ENCODE measurements around the gene CAMTA1. TPM values are rescaled to one million over a fixed set of nuclear protein-coding genes. Genes with fewer than 3 reads are reported as not detected.

CAMTA1 gene
- total and polyA plus RNA-seq, 4 donors, result 90.5 to 236 (median 195) TPM

GRCh38 chr1:7558921-7559869, 773.9 kb downstream of the CAMTA1 start:
- no peak overlapping the region for H3K4me3 ChIP-seq (ENCODE audit: low read depth, low read length)
- H3K27me3 ChIP-seq (ENCODE audit: control insufficient read depth, insufficient read depth, low read length), result no peaks in the 10 kb centered on the region
- H3K36me3 ChIP-seq (ENCODE audit: control insufficient read depth, insufficient read depth, low read length), result peaks cover 8% of the 10 kb centered on the region
- peaks cover 48% of the 10 kb centered on the region for H3K4me1 ChIP-seq (ENCODE audit: control insufficient read depth, insufficient read depth, low read length)
- no peak overlapping the region for H3K27ac ChIP-seq (ENCODE audit: low read depth, low read length)
- DNase-seq (ENCODE audit: low read depth in 4 of 6, low spot score in 6 of 6), result peak in 2 of 6 donors; percentile 62 to 65
- WGBS (ENCODE audit: insufficient coverage), result 57% methylated on average over 21 of the region's 24 CpGs
- no peaks in the 10 kb centered on the region for H3K9me3 ChIP-seq (ENCODE audit: control insufficient read depth, insufficient read depth, low read length)

DNA sequence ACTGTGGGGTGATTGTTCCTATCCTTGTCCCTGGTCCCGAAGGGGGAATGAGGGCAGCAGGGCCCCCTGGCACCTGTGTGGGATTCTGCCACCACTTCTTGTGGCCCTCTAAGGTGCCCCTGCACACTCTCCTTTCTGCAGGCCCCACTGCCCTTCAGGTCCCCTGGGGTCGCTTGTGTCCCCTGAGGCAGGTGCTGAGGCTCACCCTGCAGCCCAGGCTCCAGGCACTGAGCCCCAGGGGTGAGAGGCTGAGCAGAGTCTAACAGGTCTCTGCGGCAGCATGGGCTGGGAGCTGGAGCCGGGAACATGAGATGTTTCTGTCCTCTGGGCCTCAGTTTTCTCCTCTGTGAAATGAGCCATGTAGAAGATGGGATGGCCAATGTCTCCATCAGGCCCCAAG, 774.9 kb downstream of the CAMTA1 start:
- Histone ChIP-seq H3K9me3 (ENCODE audit: control insufficient read depth, insufficient read depth, low read length) (no peaks in the 10 kb centered on the region), H3K36me3 (ENCODE audit: control insufficient read depth, insufficient read depth, low read length) (peaks cover 12% of the 10 kb centered on the region), H3K4me1 (ENCODE audit: control insufficient read depth, insufficient read depth, low read length) (peaks cover 44% of the 10 kb centered on the region), H3K27me3 (ENCODE audit: control insufficient read depth, insufficient read depth, low read length) (no peaks in the 10 kb centered on the region), H3K4me3 (ENCODE audit: low read depth, low read length) (no peak overlapping the region), H3K27ac (ENCODE audit: low read depth, low read length) (no peak overlapping the region)
- no peak for DNase-seq (ENCODE audit: low read depth in 4 of 6, low spot score in 6 of 6)
- 94% methylated on average over 4 of the region's 4 CpGs for WGBS (ENCODE audit: insufficient coverage)

DNA sequence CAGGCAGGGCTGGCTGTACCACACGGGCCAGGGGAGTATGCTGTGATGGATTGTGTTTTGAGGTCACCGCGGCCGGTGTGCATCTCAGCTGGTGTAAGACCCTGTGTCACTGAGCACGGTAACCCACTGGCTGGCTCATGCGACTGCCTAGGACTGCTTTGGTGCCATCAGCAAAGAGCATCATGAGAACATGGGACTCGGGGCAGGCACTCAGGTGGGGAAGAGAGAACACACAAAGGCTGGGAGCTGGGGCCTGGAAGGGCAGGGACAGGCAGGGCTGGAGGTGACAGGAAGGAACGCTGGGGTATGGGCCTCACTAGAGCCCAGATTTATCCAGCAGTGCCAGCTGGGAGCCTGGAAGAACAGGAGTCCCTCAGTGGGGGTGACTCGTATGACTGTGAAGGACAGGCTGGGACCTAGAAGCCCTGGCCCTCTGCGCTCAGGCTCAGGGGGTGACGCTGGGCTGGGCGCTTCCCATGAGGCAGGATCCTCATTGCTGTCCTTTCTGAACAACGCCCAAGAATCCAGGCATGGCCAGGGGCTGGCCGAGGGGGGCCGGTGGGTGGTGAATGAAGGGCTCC, 775.4 kb downstream of the CAMTA1 start:
- no peak for DNase-seq (ENCODE audit: low read depth in 4 of 6, low spot score in 6 of 6)
- peaks cover 44% of the 10 kb centered on the region for H3K4me1 ChIP-seq (ENCODE audit: control insufficient read depth, insufficient read depth, low read length)
- H3K9me3 ChIP-seq (ENCODE audit: control insufficient read depth, insufficient read depth, low read length), result no peaks in the 10 kb centered on the region
- H3K27me3 ChIP-seq (ENCODE audit: control insufficient read depth, insufficient read depth, low read length), result no peaks in the 10 kb centered on the region
- H3K27ac ChIP-seq (ENCODE audit: low read depth, low read length), result no peak overlapping the region
- H3K4me3 ChIP-seq (ENCODE audit: low read depth, low read length), result no peak overlapping the region
- peaks cover 15% of the 10 kb centered on the region for H3K36me3 ChIP-seq (ENCODE audit: control insufficient read depth, insufficient read depth, low read length)
- WGBS (ENCODE audit: insufficient coverage), result 96% methylated on average over 15 of the region's 15 CpGs

- Histone ChIP-seq H3K4me1 (ENCODE audit: control insufficient read depth, insufficient read depth, low read length) (peaks cover 44% of the 10 kb centered on the region), H3K27ac (ENCODE audit: low read depth, low read length) (no peak overlapping the region), H3K4me3 (ENCODE audit: low read depth, low read length) (no peak overlapping the region), H3K9me3 (ENCODE audit: control insufficient read depth, insufficient read depth, low read length) (no peaks in the 10 kb centered on the region), H3K36me3 (ENCODE audit: control insufficient read depth, insufficient read depth, low read length) (peaks cover 14% of the 10 kb centered on the region), H3K27me3 (ENCODE audit: control insufficient read depth, insufficient read depth, low read length) (no peaks in the 10 kb centered on the region)
- no peak for DNase-seq (ENCODE audit: low read depth in 4 of 6, low spot score in 6 of 6)
- 73% methylated on average over 16 of the region's 16 CpGs for WGBS (ENCODE audit: insufficient coverage)
These were observed 776.2 kb downstream of the CAMTA1 start for GRCh38 chr1:7561331-7561921.

- Histone ChIP-seq H3K4me1 (ENCODE audit: control insufficient read depth, insufficient read depth, low read length) (peaks cover 42% of the 10 kb centered on the region), H3K27me3 (ENCODE audit: control insufficient read depth, insufficient read depth, low read length) (no peaks in the 10 kb centered on the region), H3K4me3 (ENCODE audit: low read depth, low read length) (no peak overlapping the region), H3K27ac (ENCODE audit: low read depth, low read length) (no peak overlapping the region), H3K9me3 (ENCODE audit: control insufficient read depth, insufficient read depth, low read length) (no peaks in the 10 kb centered on the region), H3K36me3 (ENCODE audit: control insufficient read depth, insufficient read depth, low read length) (peaks cover 12% of the 10 kb centered on the region)
- 71% methylated on average over 20 of the region's 26 CpGs for WGBS (ENCODE audit: insufficient coverage)
- no peak for DNase-seq (ENCODE audit: low read depth in 4 of 6, low spot score in 6 of 6)
These were observed 776.9 kb downstream of the CAMTA1 start for GRCh38 chr1:7561936-7562728.

- peaks cover 12% of the 10 kb centered on the region for H3K36me3 ChIP-seq (ENCODE audit: control insufficient read depth, insufficient read depth, low read length)
- DNase-seq (ENCODE audit: low read depth in 4 of 6, low spot score in 6 of 6), result no peak
- no peaks in the 10 kb centered on the region for H3K27me3 ChIP-seq (ENCODE audit: control insufficient read depth, insufficient read depth, low read length)
- 78% methylated on average over 15 of the region's 21 CpGs for WGBS (ENCODE audit: insufficient coverage)
- H3K4me1 ChIP-seq (ENCODE audit: control insufficient read depth, insufficient read depth, low read length), result peaks cover 33% of the 10 kb centered on the region
- H3K27ac ChIP-seq (ENCODE audit: low read depth, low read length), result no peak overlapping the region
- no peaks in the 10 kb centered on the region for H3K9me3 ChIP-seq (ENCODE audit: control insufficient read depth, insufficient read depth, low read length)
- H3K4me3 ChIP-seq (ENCODE audit: low read depth, low read length), result no peak overlapping the region
These were observed 777.7 kb downstream of the CAMTA1 start for GRCh38 chr1:7562729-7563605.

DNA sequence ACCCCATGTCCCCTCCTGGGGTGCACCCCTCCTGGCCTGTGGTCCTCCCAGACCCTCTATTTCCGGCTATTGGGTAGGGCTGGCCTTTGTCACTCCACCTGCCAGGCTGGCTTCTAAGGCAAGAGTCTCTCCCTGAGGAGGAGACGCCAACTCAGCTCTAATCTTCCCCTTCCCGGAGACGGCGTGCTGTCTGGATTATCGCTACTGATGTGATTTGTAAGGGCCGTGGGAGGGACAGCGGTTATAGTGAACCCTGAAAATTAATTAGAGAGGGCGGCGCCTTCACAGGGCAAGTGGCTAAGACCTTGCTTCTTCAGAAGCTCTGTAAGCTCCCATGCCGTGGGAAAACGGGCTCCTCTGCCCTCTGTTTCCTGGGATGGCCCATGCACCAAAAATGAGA, 778.9 kb downstream of the CAMTA1 start:
- Histone ChIP-seq H3K27me3 (ENCODE audit: control insufficient read depth, insufficient read depth, low read length) (no peaks in the 10 kb centered on the region), H3K36me3 (ENCODE audit: control insufficient read depth, insufficient read depth, low read length) (peaks cover 15% of the 10 kb centered on the region), H3K27ac (ENCODE audit: low read depth, low read length) (no peak overlapping the region), H3K4me1 (ENCODE audit: control insufficient read depth, insufficient read depth, low read length) (peaks cover 21% of the 10 kb centered on the region), H3K9me3 (ENCODE audit: control insufficient read depth, insufficient read depth, low read length) (no peaks in the 10 kb centered on the region), H3K4me3 (ENCODE audit: low read depth, low read length) (no peak overlapping the region)
- WGBS (ENCODE audit: insufficient coverage), result 81% methylated on average over 7 of the region's 12 CpGs
- peak in 1 of 6 donors; percentile 44 for DNase-seq (ENCODE audit: low read depth in 4 of 6, low spot score in 6 of 6)

GRCh38 chr1:7565099-7565750, 780.0 kb downstream of the CAMTA1 start:
- H3K27me3 ChIP-seq (ENCODE audit: control insufficient read depth, insufficient read depth, low read length), result no peaks in the 10 kb centered on the region
- peaks cover 15% of the 10 kb centered on the region for H3K36me3 ChIP-seq (ENCODE audit: control insufficient read depth, insufficient read depth, low read length)
- 88% methylated on average over 8 of the region's 10 CpGs for WGBS (ENCODE audit: insufficient coverage)
- no peak overlapping the region for H3K27ac ChIP-seq (ENCODE audit: low read depth, low read length)
- no peak overlapping the region for H3K4me3 ChIP-seq (ENCODE audit: low read depth, low read length)
- DNase-seq (ENCODE audit: low read depth in 4 of 6, low spot score in 6 of 6), result no peak
- peaks cover 11% of the 10 kb centered on the region for H3K4me1 ChIP-seq (ENCODE audit: control insufficient read depth, insufficient read depth, low read length)
- H3K9me3 ChIP-seq (ENCODE audit: control insufficient read depth, insufficient read depth, low read length), result no peaks in the 10 kb centered on the region
